Stomach (tissue), 9 donors: ENCODE results near the gene DCXR. TPM values are rescaled to one million over a fixed set of nuclear protein-coding genes. Genes with fewer than 3 reads are reported as not detected.

Source experiments
- DNase-seq, 2 donors: peaks; one replicate each; pipeline versions ENCODE4 v3.0.0 to v3.0.0-alpha.2; 2013 to 2019
- H3K27ac ChIP-seq, 5 donors: fragments of 200-600 bp in 4 of 5; sonication (generic) in 4 of 5; one replicate each; pipeline ENCODE4 v1.5.1; 2013 to 2019; ENCODE audit warnings: mild to moderate bottlenecking in 1 of 5, moderate library complexity in 1 of 5
- H3K27me3 ChIP-seq, 3 donors: fragments of 200-600 bp; sonication (generic); one replicate each; pipeline ENCODE4 v1.5.1; 2017 to 2019; ENCODE audit warnings: mixed run types in 1 of 3
- H3K36me3 ChIP-seq, 4 donors: fragments of 200-600 bp; sonication (generic); 1 replicate in 3 of 4; 2 replicates in 1 of 4; pipeline ENCODE4 v1.5.1; 2016 to 2019
- H3K4me1 ChIP-seq, 4 donors: fragments of 200-600 bp; sonication (generic); one replicate each; pipeline ENCODE4 v1.5.1; 2016 to 2019
- H3K4me3 ChIP-seq, 4 donors: fragments of 200-600 bp; sonication (generic) in 3 of 4; one replicate each; pipeline ENCODE4 v1.5.1; 2016 to 2019; ENCODE audit warnings: mild to moderate bottlenecking in 1 of 4
- H3K9me3 ChIP-seq, 4 donors: fragments of 200-600 bp; sonication (generic); one replicate each; pipeline ENCODE4 v1.5.1; 2016 to 2019
- EP300 ChIP-seq: sonication (generic); formaldehyde crosslinking; IDR thresholded peaks from one replicate; pipeline ENCODE4 v1.6.1; 2017; ENCODE audit warnings: antibody characterized with exemption
- POLR2A ChIP-seq, 4 donors: fragments of 450-650 bp; IDR thresholded peaks; one replicate each; pipeline ENCODE4 v1.6.1; 2016; ENCODE audit warnings: antibody characterized with exemption in 4 of 4, control low read depth in 2 of 4, mild to moderate bottlenecking in 1 of 4, moderate library complexity in 1 of 4
- POLR2AphosphoS5 ChIP-seq, 3 donors: sonication (generic); formaldehyde crosslinking; IDR thresholded peaks; one replicate each; pipeline ENCODE4 v1.6.1; 2016; ENCODE audit warnings: antibody characterized with exemption in 3 of 3
- WGBS, 5 donors: extraction: QIAGEN DNeasy Blood & Tissue Kit in 3 of 5; methylation state at CpG; one replicate each; pipeline versions ENCODE4 v1.1.5 to v1.1.7; 2013 to 2018; 5-methylcytosine and 5-hydroxymethylcytosine counted together
- intact Hi-C: fragments of 100-400 bp; cut with DNase I; formaldehyde crosslinking; loops from one replicate; pipeline ENCODE4 v1.15.1; 2023; ENCODE audit warnings: low total_unique reads
- polyA plus RNA-seq, 3 donors: library from polyadenylated mRNA; stranded (reverse); fragments of 200-250 nt; gene quantifications; one replicate each; pipeline ENCODE4 v1.2.3, GENCODE V29; 2013
- total RNA-seq, 5 donors: library from RNA; depleted of rRNA; stranded (reverse); fragments of >200 nt; gene quantifications; one replicate each; pipeline versions ENCODE4 v1.1.0 to v1.2.3, GENCODE V29; 2014 to 2016
- TF ChIP-seq, protein P1 (sequence below), 7 experiments: fragments of 450-650 bp in 4 of 7; fragments of 200-600 bp in 3 of 7; sonication (generic) in 3 of 7; IDR thresholded peaks; one replicate each; pipeline ENCODE4 v1.5.1; 2016 to 2019; ENCODE audit warnings: antibody characterized with exemption in 7 of 7, control low read depth in 2 of 7, mild to moderate bottlenecking in 1 of 7
- donor health status: healthy with polysubstance abuse.
- donor health status: Bipolar disorder and iron deficiency.
- donor health status: healthy.

Gene DCXR
- total and polyA plus RNA-seq, 8 donors, result 11.1 to 461 (median 231) TPM

GRCh38 chr17:82014971-82015310 is 22.6 kb downstream of the DCXR start:
- DNase-seq, result no peak
- Histone ChIP-seq H3K4me3 (no peak overlapping the region), H3K36me3 (peaks cover 0 to 46% (median 39%) of the 10 kb centered on the region in 4 donors), H3K27ac (no peak overlapping the region), H3K27me3 (no peaks in the 10 kb centered on the region), H3K4me1 (peaks cover 12 to 35% (median 27%) of the 10 kb centered on the region in 4 donors), H3K9me3 (no peaks in the 10 kb centered on the region)
- WGBS, 5 donors, result 77 to 90% (median 83%) methylated on average over 9 to 13 of the region's 13 CpGs
- TF ChIP-seq, protein P1, sequence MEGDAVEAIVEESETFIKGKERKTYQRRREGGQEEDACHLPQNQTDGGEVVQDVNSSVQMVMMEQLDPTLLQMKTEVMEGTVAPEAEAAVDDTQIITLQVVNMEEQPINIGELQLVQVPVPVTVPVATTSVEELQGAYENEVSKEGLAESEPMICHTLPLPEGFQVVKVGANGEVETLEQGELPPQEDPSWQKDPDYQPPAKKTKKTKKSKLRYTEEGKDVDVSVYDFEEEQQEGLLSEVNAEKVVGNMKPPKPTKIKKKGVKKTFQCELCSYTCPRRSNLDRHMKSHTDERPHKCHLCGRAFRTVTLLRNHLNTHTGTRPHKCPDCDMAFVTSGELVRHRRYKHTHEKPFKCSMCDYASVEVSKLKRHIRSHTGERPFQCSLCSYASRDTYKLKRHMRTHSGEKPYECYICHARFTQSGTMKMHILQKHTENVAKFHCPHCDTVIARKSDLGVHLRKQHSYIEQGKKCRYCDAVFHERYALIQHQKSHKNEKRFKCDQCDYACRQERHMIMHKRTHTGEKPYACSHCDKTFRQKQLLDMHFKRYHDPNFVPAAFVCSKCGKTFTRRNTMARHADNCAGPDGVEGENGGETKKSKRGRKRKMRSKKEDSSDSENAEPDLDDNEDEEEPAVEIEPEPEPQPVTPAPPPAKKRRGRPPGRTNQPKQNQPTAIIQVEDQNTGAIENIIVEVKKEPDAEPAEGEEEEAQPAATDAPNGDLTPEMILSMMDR (IDR thresholded peaks at IDR 0.05), result no peak
- TF ChIP-seq POLR2AphosphoS5 (IDR thresholded peaks at IDR 0.05) (no peak), POLR2A (IDR thresholded peaks at IDR 0.05) (no peak), EP300 (no peak)
- intact Hi-C loops, result loop anchor here (5.0 kb wide), 1 partner anchor 53 kb away; the partner anchor contains the start of gene NOTUM

DNA sequence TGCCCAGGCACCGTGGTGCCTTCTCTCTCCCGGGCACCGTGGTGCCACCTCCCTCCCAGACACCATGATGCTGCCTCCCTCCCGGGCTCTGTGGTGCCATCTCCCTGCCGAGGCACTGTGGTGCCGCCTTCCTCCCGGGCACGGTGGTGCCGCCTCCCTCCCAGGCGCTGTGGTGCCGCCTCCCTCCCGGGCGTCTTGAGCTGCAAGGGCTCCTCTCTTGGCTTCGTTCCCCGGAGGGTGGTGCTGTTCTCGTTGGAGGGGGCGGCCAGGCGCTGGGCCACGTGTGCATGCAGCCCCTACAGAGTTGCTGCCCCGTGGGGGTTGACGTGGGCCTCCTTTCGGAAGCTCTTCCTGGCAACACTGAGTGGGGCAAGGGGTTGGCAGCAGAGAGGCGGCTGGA is 23.1 kb downstream of the DCXR start:
- no peak overlapping the region for H3K4me3 ChIP-seq
- intact Hi-C loops, result no loop called here
- no peak overlapping the region for H3K27ac ChIP-seq
- H3K36me3 ChIP-seq, result peaks cover 0 to 50% (median 41%) of the 10 kb centered on the region in 4 donors
- no peak for TF ChIP-seq POLR2AphosphoS5 (IDR thresholded peaks at IDR 0.05)
- no peak for TF ChIP-seq EP300
- TF ChIP-seq, protein P1 (IDR thresholded peaks at IDR 0.05), result no peak
- TF ChIP-seq POLR2A (IDR thresholded peaks at IDR 0.05), result no peak
- WGBS, 5 donors, result 62 to 73% (median 70%) methylated on average over 14 to 23 of the region's 23 CpGs
- DNase-seq, result no peak
- H3K4me1 ChIP-seq, result peaks cover 8 to 30% (median 21%) of the 10 kb centered on the region in 4 donors
- H3K9me3 ChIP-seq, result no peaks in the 10 kb centered on the region
- no peaks in the 10 kb centered on the region for H3K27me3 ChIP-seq

DNA sequence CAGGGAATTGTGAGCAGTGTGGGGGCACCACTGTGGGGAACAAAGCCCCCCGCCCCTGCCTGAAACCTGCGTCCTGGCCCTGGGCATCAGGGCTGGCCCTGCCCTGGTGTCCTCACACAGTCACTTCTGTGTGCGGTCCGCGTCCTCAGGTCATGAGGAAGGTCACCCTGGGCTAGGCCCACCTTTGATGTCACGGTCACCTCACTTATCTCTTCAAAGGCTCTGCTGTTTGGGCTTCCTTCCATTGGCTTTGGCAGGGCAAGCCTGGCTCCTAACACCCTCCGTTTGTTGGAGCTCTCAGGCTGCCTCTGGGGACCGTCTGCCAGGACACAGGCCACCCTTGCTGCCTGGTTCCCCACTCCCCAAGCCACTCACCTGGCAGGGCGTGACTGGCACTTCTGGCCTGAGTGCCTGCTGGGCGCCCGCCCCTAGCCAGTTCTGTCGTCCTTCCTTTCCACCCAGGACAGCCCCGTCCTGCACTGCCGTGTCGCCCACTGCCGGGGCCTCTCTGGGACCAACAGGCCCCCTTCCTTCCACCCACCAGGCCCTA is 23.6 kb downstream of the DCXR start:
- intact Hi-C loops, result no loop called here
- Histone ChIP-seq H3K4me1 (peaks cover 2 to 25% (median 16%) of the 10 kb centered on the region in 4 donors), H3K9me3 (no peaks in the 10 kb centered on the region), H3K4me3 (no peak overlapping the region), H3K27ac (peak overlapping the region in 1 of 5 donors; percentile 77), H3K27me3 (no peaks in the 10 kb centered on the region), H3K36me3 (peaks cover 0 to 48% (median 43%) of the 10 kb centered on the region in 4 donors)
- WGBS, 5 donors, result 75 to 83% (median 80%) methylated on average over 13 to 16 of the region's 16 CpGs
- TF ChIP-seq EP300 (no peak), POLR2A (IDR thresholded peaks at IDR 0.05) (no peak), POLR2AphosphoS5 (IDR thresholded peaks at IDR 0.05) (no peak)
- TF ChIP-seq, protein P1 (IDR thresholded peaks at IDR 0.05), result no peak
- DNase-seq, result no peak

DNA sequence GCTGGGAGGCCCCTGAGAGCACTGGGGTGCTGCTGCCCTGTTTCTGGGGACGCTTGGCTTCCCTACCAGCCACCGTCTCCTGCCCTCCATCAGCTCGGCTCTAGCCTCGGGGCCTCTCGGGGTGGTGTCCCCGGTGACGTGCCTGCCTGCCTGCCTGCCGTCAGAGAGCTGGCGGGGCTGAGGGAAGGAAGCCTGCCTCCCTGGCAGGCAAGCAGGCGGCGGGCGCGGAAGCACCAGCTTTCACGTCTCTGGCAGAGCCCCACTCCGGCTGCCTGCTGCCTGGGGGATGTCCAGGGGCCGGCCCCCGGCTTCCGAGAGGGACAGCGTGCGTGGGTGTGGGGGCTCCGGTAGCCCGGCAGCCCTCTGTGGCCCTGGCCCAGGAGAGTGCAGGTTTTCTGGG is 24.2 kb downstream of the DCXR start:
- H3K27me3 ChIP-seq, result no peaks in the 10 kb centered on the region
- H3K9me3 ChIP-seq, result no peaks in the 10 kb centered on the region
- TF ChIP-seq POLR2A (IDR thresholded peaks at IDR 0.05) (no peak), POLR2AphosphoS5 (IDR thresholded peaks at IDR 0.05) (peak in 1 of 3 donors; percentile 20)
- H3K4me3 ChIP-seq, result no peak overlapping the region
- intact Hi-C loops, result no loop called here
- H3K27ac ChIP-seq, result peak overlapping the region in 2 of 5 donors; percentile 33 to 77
- peak in 1 of 2 donors; percentile 69 for DNase-seq
- 73 to 82% (median 77%) methylated on average over 17 to 22 of the region's 22 CpGs for WGBS, 5 donors
- peaks cover 0 to 19% (median 12%) of the 10 kb centered on the region in 4 donors for H3K4me1 ChIP-seq
- peaks cover 0 to 43% (median 38%) of the 10 kb centered on the region in 4 donors for H3K36me3 ChIP-seq
